Ovary (tissue), 3 donors: ENCODE measurements around the gene LRRN4CL.

Source experiments
- POLR2A ChIP-seq: fragments of 450-650 bp; IDR thresholded peaks from one replicate; pipeline ENCODE4 v1.6.1; 2017; ENCODE audit warnings: antibody characterized with exemption, mild to moderate bottlenecking, moderate library complexity
- TF ChIP-seq, protein P1 (sequence below), 3 donors: fragments of 450-650 bp in 2 of 3; fragments of 200-600 bp in 1 of 3; IDR thresholded peaks; one replicate each; pipeline versions ENCODE4 v1.5.1 to v1.8.0; 2016 to 2022; ENCODE audit warnings: antibody characterized with exemption in 3 of 3, mild to moderate bottlenecking in 1 of 3
- donor health status: DM: no; HTN: no; CAD: no.

GRCh38 chr11:62727872-62728170, 38.5 kb upstream of the LRRN4CL start:
- TF ChIP-seq, protein P1, sequence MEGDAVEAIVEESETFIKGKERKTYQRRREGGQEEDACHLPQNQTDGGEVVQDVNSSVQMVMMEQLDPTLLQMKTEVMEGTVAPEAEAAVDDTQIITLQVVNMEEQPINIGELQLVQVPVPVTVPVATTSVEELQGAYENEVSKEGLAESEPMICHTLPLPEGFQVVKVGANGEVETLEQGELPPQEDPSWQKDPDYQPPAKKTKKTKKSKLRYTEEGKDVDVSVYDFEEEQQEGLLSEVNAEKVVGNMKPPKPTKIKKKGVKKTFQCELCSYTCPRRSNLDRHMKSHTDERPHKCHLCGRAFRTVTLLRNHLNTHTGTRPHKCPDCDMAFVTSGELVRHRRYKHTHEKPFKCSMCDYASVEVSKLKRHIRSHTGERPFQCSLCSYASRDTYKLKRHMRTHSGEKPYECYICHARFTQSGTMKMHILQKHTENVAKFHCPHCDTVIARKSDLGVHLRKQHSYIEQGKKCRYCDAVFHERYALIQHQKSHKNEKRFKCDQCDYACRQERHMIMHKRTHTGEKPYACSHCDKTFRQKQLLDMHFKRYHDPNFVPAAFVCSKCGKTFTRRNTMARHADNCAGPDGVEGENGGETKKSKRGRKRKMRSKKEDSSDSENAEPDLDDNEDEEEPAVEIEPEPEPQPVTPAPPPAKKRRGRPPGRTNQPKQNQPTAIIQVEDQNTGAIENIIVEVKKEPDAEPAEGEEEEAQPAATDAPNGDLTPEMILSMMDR (IDR thresholded peaks at IDR 0.05): no peak
- no peak for TF ChIP-seq POLR2A
